Right lobe of liver (tissue), 4 donors: Measurements from ENCODE around the gene PGA4.
A peak's percentile ranks its signal among the peaks of the same experiment; 100 is the strongest.

ENCODE experiments used
- POLR2A ChIP-seq: fragments of 450-650 bp; IDR thresholded peaks from one replicate; pipeline ENCODE4 v1.6.1; 2017; ENCODE audit warnings: antibody characterized with exemption, mild to moderate bottlenecking
- TF ChIP-seq, protein P1 (sequence below), 4 donors: fragments of 200-600 bp in 3 of 4; fragments of 450-650 bp in 1 of 4; IDR thresholded peaks; one replicate each; pipeline versions ENCODE4 v1.5.1 to v1.8.0; 2016 to 2022; ENCODE audit warnings: antibody characterized with exemption in 4 of 4, mild to moderate bottlenecking in 2 of 4
- donor health status: DM: no; HTN: no; CAD: no.
- donor health status: DM: no; HTN: no; CAD: no.
- donor health status: DM: no; HTN: yes; CAD: no.

DNA sequence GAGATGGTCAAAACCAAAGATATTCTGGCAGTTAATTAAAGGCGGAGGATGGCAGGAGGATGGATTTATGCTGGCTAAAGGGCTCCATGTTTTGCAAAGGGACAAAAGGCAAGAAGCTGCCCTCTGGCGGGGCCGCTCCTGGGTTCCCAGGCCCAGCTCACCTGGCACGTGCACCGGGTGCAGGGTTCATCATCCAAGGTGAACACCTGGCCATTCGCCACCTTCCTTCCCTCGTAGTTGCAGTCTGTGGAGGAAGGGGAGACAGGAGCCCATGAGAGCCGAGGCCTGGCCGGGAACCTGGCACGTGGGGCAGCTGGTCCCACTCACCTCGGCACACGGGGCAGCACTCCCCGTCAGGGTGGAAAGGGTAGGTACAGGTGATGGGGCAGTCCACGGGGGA, 42.6 kb downstream of the PGA4 start:
- TF ChIP-seq, protein P1, sequence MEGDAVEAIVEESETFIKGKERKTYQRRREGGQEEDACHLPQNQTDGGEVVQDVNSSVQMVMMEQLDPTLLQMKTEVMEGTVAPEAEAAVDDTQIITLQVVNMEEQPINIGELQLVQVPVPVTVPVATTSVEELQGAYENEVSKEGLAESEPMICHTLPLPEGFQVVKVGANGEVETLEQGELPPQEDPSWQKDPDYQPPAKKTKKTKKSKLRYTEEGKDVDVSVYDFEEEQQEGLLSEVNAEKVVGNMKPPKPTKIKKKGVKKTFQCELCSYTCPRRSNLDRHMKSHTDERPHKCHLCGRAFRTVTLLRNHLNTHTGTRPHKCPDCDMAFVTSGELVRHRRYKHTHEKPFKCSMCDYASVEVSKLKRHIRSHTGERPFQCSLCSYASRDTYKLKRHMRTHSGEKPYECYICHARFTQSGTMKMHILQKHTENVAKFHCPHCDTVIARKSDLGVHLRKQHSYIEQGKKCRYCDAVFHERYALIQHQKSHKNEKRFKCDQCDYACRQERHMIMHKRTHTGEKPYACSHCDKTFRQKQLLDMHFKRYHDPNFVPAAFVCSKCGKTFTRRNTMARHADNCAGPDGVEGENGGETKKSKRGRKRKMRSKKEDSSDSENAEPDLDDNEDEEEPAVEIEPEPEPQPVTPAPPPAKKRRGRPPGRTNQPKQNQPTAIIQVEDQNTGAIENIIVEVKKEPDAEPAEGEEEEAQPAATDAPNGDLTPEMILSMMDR (IDR thresholded peaks at IDR 0.05): peak in 1 of 4 donors; percentile 13
- no peak for TF ChIP-seq POLR2A
